Neural progenitor cell (in vitro differentiated cells): Measurements from ENCODE around the gene KCNC3.

ENCODE experiments used
- EZH2 ChIP-seq: fragments of 200-600 bp; sonication (generic); IDR thresholded peaks from 2 replicates; pipeline ENCODE4 v1.6.1; 2017; ENCODE audit warnings: antibody characterized with exemption, mild to moderate bottlenecking, moderate library complexity
- TF ChIP-seq, protein P1 (sequence below): fragments of 200-600 bp; sonication (generic); IDR thresholded peaks from 2 replicates; pipeline ENCODE4 v1.5.1; 2017; ENCODE audit warnings: antibody characterized with exemption, mild to moderate bottlenecking

DNA sequence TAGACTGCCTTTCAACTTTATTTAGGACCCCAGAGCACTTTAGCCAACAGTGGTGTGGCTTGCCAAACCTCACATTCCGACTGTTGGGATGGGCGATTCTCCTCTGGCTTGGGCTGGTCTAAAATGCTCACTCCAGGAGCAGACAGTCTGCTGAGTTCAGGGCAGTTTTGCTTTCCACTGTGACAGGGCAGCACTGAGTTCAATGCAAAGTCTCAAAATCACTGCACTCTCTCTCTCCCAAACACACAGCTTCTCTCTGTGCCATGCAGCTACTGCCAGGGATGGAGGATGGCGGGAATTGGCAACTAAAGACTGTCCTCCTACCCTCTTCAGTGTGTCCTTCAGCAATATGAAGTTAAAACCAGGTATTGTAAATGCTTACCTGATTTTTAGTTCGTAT lies 23.1 kb upstream of the KCNC3 start:
- TF ChIP-seq, protein P1, sequence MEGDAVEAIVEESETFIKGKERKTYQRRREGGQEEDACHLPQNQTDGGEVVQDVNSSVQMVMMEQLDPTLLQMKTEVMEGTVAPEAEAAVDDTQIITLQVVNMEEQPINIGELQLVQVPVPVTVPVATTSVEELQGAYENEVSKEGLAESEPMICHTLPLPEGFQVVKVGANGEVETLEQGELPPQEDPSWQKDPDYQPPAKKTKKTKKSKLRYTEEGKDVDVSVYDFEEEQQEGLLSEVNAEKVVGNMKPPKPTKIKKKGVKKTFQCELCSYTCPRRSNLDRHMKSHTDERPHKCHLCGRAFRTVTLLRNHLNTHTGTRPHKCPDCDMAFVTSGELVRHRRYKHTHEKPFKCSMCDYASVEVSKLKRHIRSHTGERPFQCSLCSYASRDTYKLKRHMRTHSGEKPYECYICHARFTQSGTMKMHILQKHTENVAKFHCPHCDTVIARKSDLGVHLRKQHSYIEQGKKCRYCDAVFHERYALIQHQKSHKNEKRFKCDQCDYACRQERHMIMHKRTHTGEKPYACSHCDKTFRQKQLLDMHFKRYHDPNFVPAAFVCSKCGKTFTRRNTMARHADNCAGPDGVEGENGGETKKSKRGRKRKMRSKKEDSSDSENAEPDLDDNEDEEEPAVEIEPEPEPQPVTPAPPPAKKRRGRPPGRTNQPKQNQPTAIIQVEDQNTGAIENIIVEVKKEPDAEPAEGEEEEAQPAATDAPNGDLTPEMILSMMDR: no peak
- TF ChIP-seq EZH2: no peak
